Measurements from ENCODE around the gene NAA16. TPM values are rescaled to one million over a fixed set of nuclear protein-coding genes. Genes with fewer than 3 reads are reported as not detected.

NAA16 gene
- total RNA-seq, 4 donors from 2014 or later = 28.7 to 45.3 (median 37.6) TPM

DNA sequence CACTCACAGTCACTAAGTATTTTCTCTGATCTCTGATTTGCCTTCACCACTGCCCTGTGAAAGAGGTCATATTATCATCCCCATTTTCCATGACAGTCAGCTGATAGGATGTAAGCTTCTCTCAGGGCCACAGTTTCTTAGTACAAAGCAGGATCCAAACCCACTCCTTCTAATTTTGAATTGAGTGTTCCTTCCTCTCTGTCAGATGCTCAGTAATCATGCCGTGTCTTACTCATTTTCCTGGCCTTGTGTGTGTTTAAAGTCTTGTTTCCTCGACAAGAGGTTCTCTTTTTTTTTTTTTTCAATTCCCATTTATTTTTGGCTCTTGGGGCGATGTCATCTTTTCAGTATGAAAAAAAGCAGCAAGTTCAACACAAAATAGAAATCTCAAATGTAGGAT lies 72.3 kb downstream of the NAA16 start:
- no peak overlapping the region for H3K4me3 ChIP-seq
- H3K4me1 ChIP-seq = no peaks in the 10 kb centered on the region
- no peaks in the 10 kb centered on the region for H3K36me3 ChIP-seq
- TF ChIP-seq EP300 (IDR thresholded peaks at IDR 0.05) = no peak
- no peak for TF ChIP-seq CTCF (IDR thresholded peaks at IDR 0.05)
- no peak for TF ChIP-seq POLR2A (IDR thresholded peaks at IDR 0.05)
- no peaks in the 10 kb centered on the region for H3K27me3 ChIP-seq
- H3K27ac ChIP-seq = no peak overlapping the region
- no peaks in the 10 kb centered on the region for H3K9me3 ChIP-seq
- no peak for DNase-seq (ENCODE audit: low spot score in 2 of 2)
- WGBS, 2 donors = 33 to 35% methylated on average over 3 of the region's 3 CpGs

- no peak overlapping the region for H3K4me3 ChIP-seq
- no peaks in the 10 kb centered on the region for H3K27me3 ChIP-seq
- WGBS, 2 donors = 85% methylated on average over 19 to 20 of the region's 20 CpGs
- TF ChIP-seq POLR2A (IDR thresholded peaks at IDR 0.05) (no peak), CTCF (IDR thresholded peaks at IDR 0.05) (peak in 2 of 5 experiments; percentile 22 to 23)
- no peak for DNase-seq (ENCODE audit: low spot score in 2 of 2)
- no peaks in the 10 kb centered on the region for H3K36me3 ChIP-seq
- H3K27ac ChIP-seq = no peak overlapping the region
- H3K4me1 ChIP-seq = no peaks in the 10 kb centered on the region
- H3K9me3 ChIP-seq = no peaks in the 10 kb centered on the region
Observed at GRCh38 chr13:41384749-41385503, 73.9 kb downstream of the NAA16 start.

- 66 to 76% methylated on average over 6 of the region's 6 CpGs for WGBS, 2 donors
Observed at GRCh38 chr13:41386211-41386610, 75.1 kb downstream of the NAA16 start.

GRCh38 chr13:41387576-41387975 lies 76.5 kb downstream of the NAA16 start:
- no peaks in the 10 kb centered on the region for H3K36me3 ChIP-seq
- H3K27ac ChIP-seq = no peak overlapping the region
- WGBS, 2 donors = 53 to 80% methylated on average over 3 of the region's 3 CpGs
- no peaks in the 10 kb centered on the region for H3K4me1 ChIP-seq
- no peaks in the 10 kb centered on the region for H3K9me3 ChIP-seq
- DNase-seq (ENCODE audit: low spot score in 2 of 2) = no peak
- H3K27me3 ChIP-seq = no peaks in the 10 kb centered on the region
- TF ChIP-seq CTCF (IDR thresholded peaks at IDR 0.05) (no peak), POLR2A (IDR thresholded peaks at IDR 0.05) (no peak), EP300 (IDR thresholded peaks at IDR 0.05) (no peak)
- H3K4me3 ChIP-seq = no peak overlapping the region

More at GRCh38 chr13:41386211-41386610, 75.1 kb downstream of the NAA16 start:
- Histone ChIP-seq H3K36me3 (no peaks in the 10 kb centered on the region), H3K4me1 (no peaks in the 10 kb centered on the region), H3K4me3 (no peak overlapping the region), H3K27ac (no peak overlapping the region), H3K9me3 (no peaks in the 10 kb centered on the region), H3K27me3 (no peaks in the 10 kb centered on the region)
- TF ChIP-seq CTCF (IDR thresholded peaks at IDR 0.05) (no peak), POLR2A (IDR thresholded peaks at IDR 0.05) (no peak), EP300 (IDR thresholded peaks at IDR 0.05) (no peak)
- no peak for DNase-seq (ENCODE audit: low spot score in 2 of 2)

- Histone ChIP-seq H3K9me3 (no peaks in the 10 kb centered on the region), H3K27ac (no peak overlapping the region), H3K4me1 (no peaks in the 10 kb centered on the region), H3K27me3 (no peaks in the 10 kb centered on the region), H3K4me3 (no peak overlapping the region), H3K36me3 (no peaks in the 10 kb centered on the region)
- TF ChIP-seq EP300 (IDR thresholded peaks at IDR 0.05) (no peak), CTCF (IDR thresholded peaks at IDR 0.05) (no peak), POLR2A (IDR thresholded peaks at IDR 0.05) (no peak)
- DNase-seq (ENCODE audit: low spot score in 2 of 2) = no peak
- 87 to 90% methylated on average over 6 of the region's 6 CpGs for WGBS, 2 donors
Observed at GRCh38 chr13:41388143-41388881, 77.2 kb downstream of the NAA16 start.
